Stimulated activated CD8-positive, alpha-beta memory T cell treated with anti-CD3 and anti-CD28 coated beads, Interleukin-7, amount 100 ng/mL, for 1 hour (primary cell): ENCODE results near the gene TKTL1.
A peak's percentile ranks its signal among the peaks of the same experiment; 100 is the strongest.

Source experiments
- DNase-seq, 2 donors: peaks; one replicate each; pipeline ENCODE4 v3.0.0-alpha.2; 2020; ENCODE audit warnings: low read depth in 2 of 2

Gene TKTL1

GRCh38 chrX:154362085-154362742 is 66.6 kb downstream of the TKTL1 start:
- DNase-seq: no peak

GRCh38 chrX:154363706-154364439 is 68.3 kb downstream of the TKTL1 start:
- no peak for DNase-seq

GRCh38 chrX:154365052-154365600 is 69.5 kb downstream of the TKTL1 start:
- no peak for DNase-seq

GRCh38 chrX:154365997-154366665 is 70.5 kb downstream of the TKTL1 start:
- no peak for DNase-seq

- no peak for DNase-seq
These were observed 71.1 kb downstream of the TKTL1 start for GRCh38 chrX:154366666-154367055.

GRCh38 chrX:154367474-154368308 is 72.1 kb downstream of the TKTL1 start:
- no peak for DNase-seq

- peak; percentile 81 to 89 for DNase-seq
These were observed 73.2 kb downstream of the TKTL1 start for GRCh38 chrX:154368630-154369448.

GRCh38 chrX:154369449-154370299 is 74.1 kb downstream of the TKTL1 start:
- DNase-seq: peak; percentile 49 to 63

GRCh38 chrX:154370300-154371016 is 74.9 kb downstream of the TKTL1 start:
- DNase-seq: no peak

- peak; percentile 80 to 83 for DNase-seq
These were observed 75.6 kb downstream of the TKTL1 start for GRCh38 chrX:154371017-154371788.

- no peak for DNase-seq
These were observed 76.2 kb downstream of the TKTL1 start for GRCh38 chrX:154371789-154372300.

- no peak for DNase-seq
These were observed 77.0 kb downstream of the TKTL1 start for GRCh38 chrX:154372612-154373022.

- DNase-seq: no peak
These were observed 78.0 kb downstream of the TKTL1 start for GRCh38 chrX:154373340-154374306.

GRCh38 chrX:154374313-154375155 is 78.9 kb downstream of the TKTL1 start, which contains the start of gene FLNA:
FLNA (minus strand) TSS chrX:154374634; CDS start chrX:154371245, 3,389 bp downstream.
- DNase-seq: no peak

GRCh38 chrX:154375156-154375504 is 79.5 kb downstream of the TKTL1 start:
- DNase-seq: no peak

- DNase-seq: no peak
These were observed 81.2 kb downstream of the TKTL1 start for GRCh38 chrX:154376774-154377173.
